WTC11 (cell line): ENCODE measurements around the gene PTPN9.

Experiments
- EMX1 ChIP-seq: fragments of 250-450 bp; sonication (Bioruptor Pico); IDR thresholded peaks from 2 replicates; pipeline ENCODE4 v1.8.0; 2021; ENCODE audit warnings: mild to moderate bottlenecking
- ESRRA ChIP-seq: sonication (generic); formaldehyde crosslinking; IDR thresholded peaks from 2 replicates; pipeline ENCODE4 v1.8.1; 2022; ENCODE audit warnings: mild to moderate bottlenecking, missing genetic modification reagents, borderline replicate concordance
- ZNF416 ChIP-seq: fragments of 250-450 bp; sonication (Bioruptor Pico); IDR thresholded peaks from 2 replicates; pipeline ENCODE4 v1.9.0; 2021; ENCODE audit warnings: mild to moderate bottlenecking, inconsistent platforms
- TF ChIP-seq, protein P1 (sequence below): fragments of 200-600 bp; IDR thresholded peaks from 2 replicates; pipeline ENCODE4 v1.8.0; 2022; ENCODE audit warnings: antibody characterized with exemption
- TF ChIP-seq, protein P2 (sequence below): fragments of 250-450 bp; sonication (Bioruptor Pico); IDR thresholded peaks from 2 replicates; pipeline ENCODE4 v1.8.0; 2021; ENCODE audit warnings: mild to moderate bottlenecking
- TF ChIP-seq, protein P3 (sequence below): sonication (generic); formaldehyde crosslinking; IDR thresholded peaks from 2 replicates; pipeline ENCODE4 v1.8.0; 2023; ENCODE audit warnings: missing genetic modification reagents
- TF ChIP-seq, protein P4 (sequence below): sonication (generic); formaldehyde crosslinking; IDR thresholded peaks from 2 replicates; pipeline ENCODE4 v1.8.0; 2022; ENCODE audit warnings: mild to moderate bottlenecking, missing genetic modification reagents
- TF ChIP-seq, protein P5 (sequence below): sonication (generic); formaldehyde crosslinking; IDR thresholded peaks from 2 replicates; pipeline ENCODE4 v1.8.1; 2022; ENCODE audit warnings: mild to moderate bottlenecking, missing genetic modification reagents, moderate library complexity, borderline replicate concordance

DNA sequence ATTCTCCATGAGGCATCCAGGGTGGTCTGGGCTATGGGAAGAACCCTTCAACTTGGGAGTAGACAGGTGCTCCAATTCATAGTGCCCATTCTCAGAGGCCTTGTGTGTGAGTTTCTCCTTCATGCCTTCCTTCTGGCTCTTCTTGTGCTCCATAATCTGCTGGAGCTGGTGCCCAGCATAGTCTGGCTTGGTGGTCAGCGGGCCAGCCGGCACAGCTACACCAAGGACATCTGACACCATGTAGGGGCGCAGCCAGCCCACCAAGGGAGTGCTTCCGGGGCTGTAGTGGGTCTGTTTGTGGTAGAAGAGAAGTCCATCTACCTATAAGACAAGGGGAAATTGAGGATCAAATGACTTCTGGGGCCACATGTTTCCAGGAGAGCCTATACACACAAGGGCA is 19.2 kb upstream of the PTPN9 start:
- TF ChIP-seq, protein P1, sequence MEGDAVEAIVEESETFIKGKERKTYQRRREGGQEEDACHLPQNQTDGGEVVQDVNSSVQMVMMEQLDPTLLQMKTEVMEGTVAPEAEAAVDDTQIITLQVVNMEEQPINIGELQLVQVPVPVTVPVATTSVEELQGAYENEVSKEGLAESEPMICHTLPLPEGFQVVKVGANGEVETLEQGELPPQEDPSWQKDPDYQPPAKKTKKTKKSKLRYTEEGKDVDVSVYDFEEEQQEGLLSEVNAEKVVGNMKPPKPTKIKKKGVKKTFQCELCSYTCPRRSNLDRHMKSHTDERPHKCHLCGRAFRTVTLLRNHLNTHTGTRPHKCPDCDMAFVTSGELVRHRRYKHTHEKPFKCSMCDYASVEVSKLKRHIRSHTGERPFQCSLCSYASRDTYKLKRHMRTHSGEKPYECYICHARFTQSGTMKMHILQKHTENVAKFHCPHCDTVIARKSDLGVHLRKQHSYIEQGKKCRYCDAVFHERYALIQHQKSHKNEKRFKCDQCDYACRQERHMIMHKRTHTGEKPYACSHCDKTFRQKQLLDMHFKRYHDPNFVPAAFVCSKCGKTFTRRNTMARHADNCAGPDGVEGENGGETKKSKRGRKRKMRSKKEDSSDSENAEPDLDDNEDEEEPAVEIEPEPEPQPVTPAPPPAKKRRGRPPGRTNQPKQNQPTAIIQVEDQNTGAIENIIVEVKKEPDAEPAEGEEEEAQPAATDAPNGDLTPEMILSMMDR = no peak
- TF ChIP-seq, protein P2, sequence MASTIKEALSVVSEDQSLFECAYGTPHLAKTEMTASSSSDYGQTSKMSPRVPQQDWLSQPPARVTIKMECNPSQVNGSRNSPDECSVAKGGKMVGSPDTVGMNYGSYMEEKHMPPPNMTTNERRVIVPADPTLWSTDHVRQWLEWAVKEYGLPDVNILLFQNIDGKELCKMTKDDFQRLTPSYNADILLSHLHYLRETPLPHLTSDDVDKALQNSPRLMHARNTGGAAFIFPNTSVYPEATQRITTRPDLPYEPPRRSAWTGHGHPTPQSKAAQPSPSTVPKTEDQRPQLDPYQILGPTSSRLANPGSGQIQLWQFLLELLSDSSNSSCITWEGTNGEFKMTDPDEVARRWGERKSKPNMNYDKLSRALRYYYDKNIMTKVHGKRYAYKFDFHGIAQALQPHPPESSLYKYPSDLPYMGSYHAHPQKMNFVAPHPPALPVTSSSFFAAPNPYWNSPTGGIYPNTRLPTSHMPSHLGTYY (CRISPR knock-in tag) = no peak
- TF ChIP-seq, protein P3, sequence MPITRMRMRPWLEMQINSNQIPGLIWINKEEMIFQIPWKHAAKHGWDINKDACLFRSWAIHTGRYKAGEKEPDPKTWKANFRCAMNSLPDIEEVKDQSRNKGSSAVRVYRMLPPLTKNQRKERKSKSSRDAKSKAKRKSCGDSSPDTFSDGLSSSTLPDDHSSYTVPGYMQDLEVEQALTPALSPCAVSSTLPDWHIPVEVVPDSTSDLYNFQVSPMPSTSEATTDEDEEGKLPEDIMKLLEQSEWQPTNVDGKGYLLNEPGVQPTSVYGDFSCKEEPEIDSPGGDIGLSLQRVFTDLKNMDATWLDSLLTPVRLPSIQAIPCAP (CRISPR knock-in tag) = no peak
- TF ChIP-seq, protein P4, sequence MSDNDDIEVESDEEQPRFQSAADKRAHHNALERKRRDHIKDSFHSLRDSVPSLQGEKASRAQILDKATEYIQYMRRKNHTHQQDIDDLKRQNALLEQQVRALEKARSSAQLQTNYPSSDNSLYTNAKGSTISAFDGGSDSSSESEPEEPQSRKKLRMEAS (CRISPR knock-in tag) = no peak
- TF ChIP-seq EMX1 (CRISPR knock-in tag) = no peak
- TF ChIP-seq, protein P5, sequence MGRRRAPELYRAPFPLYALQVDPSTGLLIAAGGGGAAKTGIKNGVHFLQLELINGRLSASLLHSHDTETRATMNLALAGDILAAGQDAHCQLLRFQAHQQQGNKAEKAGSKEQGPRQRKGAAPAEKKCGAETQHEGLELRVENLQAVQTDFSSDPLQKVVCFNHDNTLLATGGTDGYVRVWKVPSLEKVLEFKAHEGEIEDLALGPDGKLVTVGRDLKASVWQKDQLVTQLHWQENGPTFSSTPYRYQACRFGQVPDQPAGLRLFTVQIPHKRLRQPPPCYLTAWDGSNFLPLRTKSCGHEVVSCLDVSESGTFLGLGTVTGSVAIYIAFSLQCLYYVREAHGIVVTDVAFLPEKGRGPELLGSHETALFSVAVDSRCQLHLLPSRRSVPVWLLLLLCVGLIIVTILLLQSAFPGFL (CRISPR knock-in tag) = no peak
- no peak for TF ChIP-seq ESRRA (CRISPR knock-in tag)
- TF ChIP-seq ZNF416 = no peak
